HFF-Myc (cell line): ENCODE measurements around the gene MYL5.

Experiments used
- DNase-seq: peaks from one replicate; pipeline ENCODE4 v3.0.0-alpha.2; 2011; ENCODE audit warnings: low read depth; ENCODE audit errors: extremely low read depth
- H3K4me3 ChIP-seq: replicated peaks from 2 replicates; pipeline ENCODE4 v1.5.1; 2011; ENCODE audit warnings: low read depth, mild to moderate bottlenecking, control low read depth, low read length
- TF ChIP-seq, protein P1 (sequence below): IDR thresholded peaks from 2 replicates; pipeline ENCODE4 v1.5.1; 2012; ENCODE audit warnings: mild to moderate bottlenecking, low read depth, low read length, control low read depth; ENCODE audit errors: missing control alignments

The MYL5 gene

DNA sequence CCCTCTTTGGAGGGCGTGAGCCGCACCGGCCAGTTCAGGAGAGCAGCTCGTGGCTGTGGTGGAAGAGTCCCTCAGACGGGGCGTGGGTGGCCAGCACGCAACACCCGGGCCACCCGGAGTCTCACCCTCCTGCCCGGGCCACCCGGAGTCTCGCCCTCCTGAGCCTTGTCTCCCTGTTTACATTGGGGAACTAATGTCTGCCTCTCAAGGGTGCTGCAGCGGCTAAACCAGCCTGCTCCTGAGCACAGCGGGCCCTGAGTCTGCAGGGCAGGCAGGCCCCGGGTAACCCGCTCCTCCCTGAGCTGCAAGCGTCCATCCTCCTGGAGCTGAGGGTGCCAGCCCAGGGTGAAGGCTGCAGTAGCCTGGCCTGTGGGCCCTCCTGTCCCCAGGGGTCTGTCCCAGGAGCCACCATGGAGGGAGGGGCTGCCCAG lies 46.0 kb upstream of the MYL5 start:
- TF ChIP-seq, protein P1, sequence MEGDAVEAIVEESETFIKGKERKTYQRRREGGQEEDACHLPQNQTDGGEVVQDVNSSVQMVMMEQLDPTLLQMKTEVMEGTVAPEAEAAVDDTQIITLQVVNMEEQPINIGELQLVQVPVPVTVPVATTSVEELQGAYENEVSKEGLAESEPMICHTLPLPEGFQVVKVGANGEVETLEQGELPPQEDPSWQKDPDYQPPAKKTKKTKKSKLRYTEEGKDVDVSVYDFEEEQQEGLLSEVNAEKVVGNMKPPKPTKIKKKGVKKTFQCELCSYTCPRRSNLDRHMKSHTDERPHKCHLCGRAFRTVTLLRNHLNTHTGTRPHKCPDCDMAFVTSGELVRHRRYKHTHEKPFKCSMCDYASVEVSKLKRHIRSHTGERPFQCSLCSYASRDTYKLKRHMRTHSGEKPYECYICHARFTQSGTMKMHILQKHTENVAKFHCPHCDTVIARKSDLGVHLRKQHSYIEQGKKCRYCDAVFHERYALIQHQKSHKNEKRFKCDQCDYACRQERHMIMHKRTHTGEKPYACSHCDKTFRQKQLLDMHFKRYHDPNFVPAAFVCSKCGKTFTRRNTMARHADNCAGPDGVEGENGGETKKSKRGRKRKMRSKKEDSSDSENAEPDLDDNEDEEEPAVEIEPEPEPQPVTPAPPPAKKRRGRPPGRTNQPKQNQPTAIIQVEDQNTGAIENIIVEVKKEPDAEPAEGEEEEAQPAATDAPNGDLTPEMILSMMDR, result no peak
- DNase-seq, result no peak
- no peak overlapping the region for H3K4me3 ChIP-seq

DNA sequence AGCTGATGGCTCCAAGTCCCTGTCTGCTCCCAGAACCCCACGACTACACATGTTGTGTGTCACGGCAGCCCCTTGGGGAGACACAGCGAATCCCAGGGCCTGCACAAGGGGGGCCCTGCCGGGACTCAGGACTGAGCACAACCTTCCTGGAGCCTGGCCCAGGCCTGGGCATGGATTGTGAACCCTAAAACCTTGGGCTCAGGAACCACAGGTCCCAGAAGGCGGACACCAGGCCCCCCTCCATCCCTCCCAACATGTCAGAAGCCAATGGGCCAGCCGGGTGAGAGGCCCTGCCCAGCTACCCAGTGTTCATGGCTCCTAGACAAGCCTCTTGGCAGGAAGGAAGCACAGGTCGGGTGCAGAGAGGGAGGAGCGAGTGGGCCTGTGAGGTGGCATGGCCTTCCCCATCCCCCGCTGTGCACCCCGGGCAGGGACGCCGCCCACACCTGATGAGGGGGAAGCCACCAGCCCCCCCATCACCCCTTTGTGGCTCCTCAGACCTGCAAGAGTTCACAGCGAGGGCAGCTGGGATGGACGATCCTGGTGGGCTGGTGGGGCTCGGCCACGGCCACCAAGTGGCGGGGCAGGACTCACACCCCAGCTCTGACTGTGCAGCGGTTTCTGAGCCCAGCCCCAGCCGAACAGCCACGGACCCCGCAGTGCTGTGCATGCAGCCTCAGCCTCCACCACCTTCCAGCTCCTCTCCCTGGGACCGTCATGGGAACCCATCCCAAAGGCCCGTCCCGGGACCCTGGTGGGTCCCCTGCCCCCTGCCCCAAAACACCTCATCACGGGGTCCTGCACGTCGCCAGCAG lies 45.3 kb upstream of the MYL5 start:
- no peak for DNase-seq
- TF ChIP-seq, protein P1, result no peak
- H3K4me3 ChIP-seq, result no peak overlapping the region

DNA sequence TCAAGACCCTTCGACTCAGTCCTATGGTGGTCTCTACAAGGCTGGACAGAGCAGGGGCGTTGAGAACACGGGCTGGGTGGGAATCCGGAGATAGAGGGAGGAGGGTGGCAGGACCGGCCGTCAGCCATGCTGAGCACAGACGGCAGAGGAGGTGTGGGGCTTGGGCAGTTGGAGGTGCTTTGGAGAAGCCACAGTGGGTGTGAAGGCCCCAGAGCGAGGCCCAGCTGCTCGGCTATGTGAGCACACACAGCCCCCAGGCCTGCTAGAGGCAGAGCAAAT lies 44.8 kb upstream of the MYL5 start:
- H3K4me3 ChIP-seq, result no peak overlapping the region
- DNase-seq, result no peak
- TF ChIP-seq, protein P1, result no peak

DNA sequence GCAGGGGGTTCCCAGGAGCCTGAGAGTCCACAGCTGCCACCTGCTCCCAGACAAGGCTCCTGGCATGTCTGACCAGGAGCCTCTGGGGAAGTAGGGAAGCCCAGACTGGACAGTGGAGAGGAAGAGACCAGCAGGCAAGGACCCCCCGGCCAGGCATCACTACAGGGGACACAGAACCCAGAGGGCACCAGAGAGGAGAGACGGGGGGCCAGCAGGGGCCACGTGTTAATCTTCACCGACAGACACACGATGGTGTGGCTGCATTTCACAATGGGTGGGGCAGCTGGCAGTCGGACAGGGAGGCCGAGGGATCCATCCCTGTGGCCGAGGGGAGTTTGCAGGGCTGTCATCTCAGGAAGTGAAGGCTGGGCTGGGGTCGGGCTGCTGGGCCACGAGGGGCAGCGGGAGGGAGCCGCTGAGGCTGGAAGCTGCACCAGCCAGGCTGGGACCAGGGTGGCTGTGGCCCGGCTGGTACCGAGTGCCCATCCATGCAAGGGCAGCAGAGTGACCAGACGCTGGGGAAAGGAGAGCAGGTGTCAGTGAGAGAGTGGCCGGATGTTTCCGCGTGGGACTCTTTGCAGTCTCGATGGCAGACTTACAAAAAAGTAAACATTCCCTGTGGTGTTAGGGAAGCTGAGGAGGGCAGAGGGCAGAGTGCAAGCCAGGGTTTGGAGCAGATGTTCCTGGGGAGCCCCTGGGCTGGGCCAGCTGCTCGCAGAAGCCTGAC lies 44.3 kb upstream of the MYL5 start:
- TF ChIP-seq, protein P1, result no peak
- no peak overlapping the region for H3K4me3 ChIP-seq
- no peak for DNase-seq

DNA sequence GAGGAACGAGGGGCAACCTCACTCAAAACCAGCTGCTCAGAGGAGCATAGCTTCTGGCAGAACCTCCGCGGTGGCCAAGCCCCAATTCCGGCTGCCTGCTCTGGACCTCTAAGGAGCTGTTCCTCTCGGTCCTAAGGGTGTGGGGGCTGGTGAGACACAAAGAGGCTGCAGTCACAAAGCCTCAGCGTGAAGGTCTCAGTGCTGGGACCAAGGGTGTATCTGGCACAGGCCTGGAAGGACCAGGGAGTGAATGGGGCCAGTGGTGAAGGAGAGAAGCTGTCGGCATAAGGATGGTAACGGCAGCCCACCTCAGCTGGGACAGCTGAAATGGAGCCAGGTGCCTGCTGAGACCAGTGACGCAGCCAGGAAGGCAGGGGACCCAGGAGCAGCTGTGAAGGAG lies 43.7 kb upstream of the MYL5 start:
- no peak overlapping the region for H3K4me3 ChIP-seq
- DNase-seq, result no peak
- TF ChIP-seq, protein P1, result no peak

DNA sequence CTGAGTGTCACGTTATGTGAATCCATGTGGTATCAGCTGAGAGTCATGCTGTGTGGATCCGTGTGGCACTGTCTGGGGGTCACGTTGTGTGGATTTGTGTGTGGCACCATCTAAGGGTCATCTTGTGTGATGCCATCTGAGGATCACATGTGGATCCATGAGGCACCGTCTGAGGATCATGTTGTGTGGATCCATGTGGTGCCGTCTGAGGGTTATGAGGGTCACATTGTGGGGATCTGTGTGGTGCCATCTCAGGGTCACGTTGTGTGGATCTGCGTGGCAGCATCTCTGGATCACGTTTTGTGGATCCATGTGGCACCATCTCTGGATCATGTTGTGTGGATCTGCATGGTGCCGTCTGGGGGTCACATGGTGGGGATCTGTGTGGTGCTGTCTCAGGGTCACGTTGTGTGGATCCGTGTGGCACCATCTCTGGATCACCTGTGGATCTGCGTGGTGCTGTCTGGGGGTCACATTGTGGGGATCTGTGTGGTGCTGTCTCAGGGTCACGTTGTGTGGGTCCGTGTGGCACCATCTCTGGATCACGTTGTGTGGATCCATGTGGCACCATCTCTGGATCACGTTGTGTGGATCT lies 42.0 kb upstream of the MYL5 start:
- DNase-seq, result no peak
- TF ChIP-seq, protein P1, result no peak
- no peak overlapping the region for H3K4me3 ChIP-seq
